Measurements from ENCODE around the gene PGM2L1.
"Not testable (repeated sequence)": the region's sequence is repeated elsewhere in the genome, so short reads cannot be mapped to it uniquely, and the experiment has no call there.

The PGM2L1 gene

DNA sequence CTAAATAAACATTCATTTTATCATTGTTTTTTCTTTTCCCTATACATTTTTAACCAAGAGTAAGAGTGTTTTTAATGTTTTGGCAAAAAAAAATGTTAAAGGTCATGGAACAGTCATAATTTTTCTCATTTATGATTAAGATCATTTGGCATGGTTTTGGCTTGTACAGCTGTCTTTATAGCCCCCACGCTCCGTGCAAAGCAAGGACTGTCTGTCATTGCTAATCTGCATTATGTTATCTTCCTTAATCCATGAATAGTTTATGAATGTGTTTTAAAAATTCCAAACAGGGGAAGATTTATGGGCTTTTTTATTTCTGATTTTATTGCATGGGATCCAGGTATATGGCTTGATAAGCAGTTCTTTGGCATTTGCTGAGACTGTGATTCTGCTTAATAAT lies 28.1 kb downstream of the PGM2L1 start:
- TF ChIP-seq, protein P1, sequence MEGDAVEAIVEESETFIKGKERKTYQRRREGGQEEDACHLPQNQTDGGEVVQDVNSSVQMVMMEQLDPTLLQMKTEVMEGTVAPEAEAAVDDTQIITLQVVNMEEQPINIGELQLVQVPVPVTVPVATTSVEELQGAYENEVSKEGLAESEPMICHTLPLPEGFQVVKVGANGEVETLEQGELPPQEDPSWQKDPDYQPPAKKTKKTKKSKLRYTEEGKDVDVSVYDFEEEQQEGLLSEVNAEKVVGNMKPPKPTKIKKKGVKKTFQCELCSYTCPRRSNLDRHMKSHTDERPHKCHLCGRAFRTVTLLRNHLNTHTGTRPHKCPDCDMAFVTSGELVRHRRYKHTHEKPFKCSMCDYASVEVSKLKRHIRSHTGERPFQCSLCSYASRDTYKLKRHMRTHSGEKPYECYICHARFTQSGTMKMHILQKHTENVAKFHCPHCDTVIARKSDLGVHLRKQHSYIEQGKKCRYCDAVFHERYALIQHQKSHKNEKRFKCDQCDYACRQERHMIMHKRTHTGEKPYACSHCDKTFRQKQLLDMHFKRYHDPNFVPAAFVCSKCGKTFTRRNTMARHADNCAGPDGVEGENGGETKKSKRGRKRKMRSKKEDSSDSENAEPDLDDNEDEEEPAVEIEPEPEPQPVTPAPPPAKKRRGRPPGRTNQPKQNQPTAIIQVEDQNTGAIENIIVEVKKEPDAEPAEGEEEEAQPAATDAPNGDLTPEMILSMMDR (IDR thresholded peaks at IDR 0.05; ENCODE audit: low read depth, low read length), result no peak
- in situ Hi-C loops (cut with HindIII; ENCODE audit: low sequenced_read_pairs), result no loop called here
- no peak for DNase-seq (ENCODE audit: low read depth, low spot score)
- H3K4me3 ChIP-seq (ENCODE audit: low read depth, low read length), result no peak overlapping the region

DNA sequence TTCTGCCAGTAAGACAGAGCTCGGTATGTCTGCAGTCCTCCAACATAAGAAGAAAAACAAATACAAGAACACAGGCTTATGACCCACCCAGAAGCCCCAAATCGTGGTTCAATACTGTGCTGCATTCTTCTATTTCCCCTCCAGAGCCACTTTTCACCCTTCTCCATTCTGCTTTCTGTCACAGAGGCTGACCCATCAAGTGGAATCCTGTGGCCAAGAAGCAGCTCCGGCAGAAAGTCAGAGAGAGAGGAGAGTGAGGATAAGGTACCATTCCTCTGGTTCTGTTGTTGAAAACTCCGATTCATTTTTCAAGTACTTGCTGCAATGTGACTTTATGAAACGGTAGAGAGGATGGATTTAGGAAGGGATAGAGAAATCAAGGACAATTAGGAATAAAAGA lies 30.4 kb downstream of the PGM2L1 start:
- H3K4me3 ChIP-seq (ENCODE audit: low read depth, low read length), result no peak overlapping the region
- in situ Hi-C loops (cut with HindIII; ENCODE audit: low sequenced_read_pairs), result no loop called here
- DNase-seq (ENCODE audit: low read depth, low spot score), result no peak
- TF ChIP-seq, protein P1 (IDR thresholded peaks at IDR 0.05; ENCODE audit: low read depth, low read length), result no peak

DNA sequence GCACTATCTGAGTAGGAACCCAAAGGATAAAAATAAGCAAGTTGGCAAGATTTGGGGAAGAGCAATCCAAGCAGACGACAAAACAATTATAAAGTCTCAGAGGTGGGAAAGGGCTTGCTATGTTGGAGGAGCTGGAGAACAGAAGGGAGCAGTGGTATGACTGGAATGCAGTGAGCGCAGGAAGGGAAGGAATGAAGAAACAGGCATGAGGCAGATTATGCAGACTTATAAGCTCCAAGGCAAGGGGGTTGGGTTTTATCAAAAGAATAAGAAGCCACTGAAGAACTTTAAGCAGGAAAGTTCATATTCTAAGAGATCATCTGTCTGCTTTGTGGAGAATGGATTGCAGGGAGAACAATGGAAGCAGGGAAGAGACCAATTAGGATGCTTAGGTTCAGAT lies 31.7 kb downstream of the PGM2L1 start:
- in situ Hi-C loops (cut with HindIII; ENCODE audit: low sequenced_read_pairs), result no loop called here
- TF ChIP-seq, protein P1 (IDR thresholded peaks at IDR 0.05; ENCODE audit: low read depth, low read length), result no peak
- H3K4me3 ChIP-seq (ENCODE audit: low read depth, low read length), result no peak overlapping the region
- peak; percentile 55 for DNase-seq (ENCODE audit: low read depth, low spot score)

DNA sequence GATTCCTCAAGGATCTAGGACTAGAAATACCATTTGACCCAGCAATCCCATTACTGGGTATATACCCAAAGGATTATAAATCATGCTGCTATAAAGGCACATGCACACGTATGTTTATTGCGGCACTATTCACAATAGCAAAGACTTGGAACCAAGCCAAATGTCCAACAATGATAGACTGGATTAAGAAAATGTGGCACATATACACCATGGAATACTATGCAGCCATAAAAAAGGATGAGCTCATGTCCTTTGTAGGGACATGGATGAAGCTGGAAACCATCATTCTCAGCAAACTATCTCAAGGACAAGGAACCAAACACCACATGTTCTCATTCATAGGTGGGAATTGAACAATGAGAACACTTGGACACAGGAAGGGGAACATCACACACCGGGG lies 32.4 kb downstream of the PGM2L1 start:
- in situ Hi-C loops (cut with HindIII; ENCODE audit: low sequenced_read_pairs); DNase-seq (ENCODE audit: low read depth, low spot score): not testable (repeated sequence)

DNA sequence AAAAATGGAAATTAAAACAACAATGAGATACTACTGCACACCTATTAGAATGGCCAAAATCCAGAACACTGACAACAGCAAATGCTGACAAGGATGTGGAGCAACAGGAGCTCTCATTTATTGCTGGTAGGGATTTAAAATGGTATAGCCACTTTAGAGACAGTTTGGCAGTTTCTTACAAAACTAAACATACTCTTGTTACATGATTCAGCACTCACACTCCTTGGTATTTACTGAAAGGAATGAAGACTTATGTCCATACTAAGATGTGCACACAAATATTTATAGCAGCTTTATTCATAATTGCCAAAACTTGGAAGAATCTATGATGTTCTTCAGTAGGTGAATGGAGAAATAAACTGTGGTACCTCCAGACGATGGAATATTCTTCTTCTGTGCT lies 40.8 kb downstream of the PGM2L1 start:
- in situ Hi-C loops (cut with HindIII; ENCODE audit: low sequenced_read_pairs), result no loop called here
- TF ChIP-seq, protein P1 (IDR thresholded peaks at IDR 0.05; ENCODE audit: low read depth, low read length), result no peak
- DNase-seq (ENCODE audit: low read depth, low spot score), result no peak

More for the DNA sequence above, 32.4 kb downstream of the PGM2L1 start:
- H3K4me3 ChIP-seq (ENCODE audit: low read depth, low read length), result not testable (repeated sequence)

DNA sequence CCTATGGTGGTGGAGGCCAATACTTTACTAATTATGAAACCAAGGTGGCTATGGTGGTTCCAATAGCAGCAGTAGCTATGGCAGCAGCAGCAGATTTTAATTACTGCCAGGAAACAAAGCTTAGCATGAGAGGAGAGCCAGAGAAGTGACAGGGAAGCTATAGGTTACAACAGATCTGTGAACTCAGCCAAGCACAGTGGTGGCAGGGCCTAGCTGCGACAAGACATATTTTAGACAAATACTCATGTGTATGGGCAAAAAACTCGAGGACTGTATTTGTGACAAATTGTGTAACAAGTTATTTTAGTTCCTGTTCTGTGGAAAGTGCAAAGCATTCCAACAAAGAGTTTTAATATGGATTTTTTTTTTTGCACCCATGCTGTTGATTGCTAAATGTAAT lies 42.6 kb downstream of the PGM2L1 start:
- TF ChIP-seq, protein P1 (IDR thresholded peaks at IDR 0.05; ENCODE audit: low read depth, low read length), result no peak

More for the DNA sequence above, 40.8 kb downstream of the PGM2L1 start:
- no peak overlapping the region for H3K4me3 ChIP-seq (ENCODE audit: low read depth, low read length)

DNA sequence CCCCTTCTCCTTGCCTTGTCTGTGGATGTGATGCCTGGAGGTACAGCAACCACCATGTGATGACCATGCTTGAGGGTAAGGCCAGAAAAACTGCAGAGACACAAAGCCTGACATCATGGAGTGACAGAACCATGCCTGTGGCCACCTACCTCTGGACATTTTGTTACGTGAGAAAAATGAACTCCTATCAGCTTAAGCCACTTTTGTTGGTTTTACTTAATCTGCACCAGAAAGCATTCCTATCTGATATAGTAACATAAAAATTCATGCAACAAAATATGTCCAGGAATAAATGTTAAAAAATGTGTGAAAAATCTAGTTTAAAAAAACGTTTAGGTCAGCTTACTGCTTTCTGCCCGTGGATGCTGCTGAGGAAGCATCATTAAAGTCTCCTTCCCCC lies 44.2 kb downstream of the PGM2L1 start:
- TF ChIP-seq, protein P1 (IDR thresholded peaks at IDR 0.05; ENCODE audit: low read depth, low read length), result no peak
- no peak for DNase-seq (ENCODE audit: low read depth, low spot score)
- H3K4me3 ChIP-seq (ENCODE audit: low read depth, low read length), result no peak overlapping the region
- in situ Hi-C loops (cut with HindIII; ENCODE audit: low sequenced_read_pairs), result no loop called here

More for the DNA sequence above, 42.6 kb downstream of the PGM2L1 start:
- in situ Hi-C loops (cut with HindIII; ENCODE audit: low sequenced_read_pairs), result no loop called here
- H3K4me3 ChIP-seq (ENCODE audit: low read depth, low read length), result no peak overlapping the region
- DNase-seq (ENCODE audit: low read depth, low spot score), result no peak
